ENCODE measurements around the gene DYNC2I2.
"Not testable (repeated sequence)": the region's sequence is repeated elsewhere in the genome, so short reads cannot be mapped to it uniquely, and the experiment has no call there.

Gene DYNC2I2

GRCh38 chr9:128600099-128600498, 56.5 kb downstream of the DYNC2I2 start:
- H3K27me3 ChIP-seq, result no peaks in the 10 kb centered on the region
- no peak for DNase-seq
- H3K4me3 ChIP-seq (ENCODE audit: low read depth, low read length), result no peak overlapping the region
- H3K36me3 ChIP-seq, result peaks cover 71% of the 10 kb centered on the region
- no peaks in the 10 kb centered on the region for H3K4me1 ChIP-seq
- TF ChIP-seq, protein P1, sequence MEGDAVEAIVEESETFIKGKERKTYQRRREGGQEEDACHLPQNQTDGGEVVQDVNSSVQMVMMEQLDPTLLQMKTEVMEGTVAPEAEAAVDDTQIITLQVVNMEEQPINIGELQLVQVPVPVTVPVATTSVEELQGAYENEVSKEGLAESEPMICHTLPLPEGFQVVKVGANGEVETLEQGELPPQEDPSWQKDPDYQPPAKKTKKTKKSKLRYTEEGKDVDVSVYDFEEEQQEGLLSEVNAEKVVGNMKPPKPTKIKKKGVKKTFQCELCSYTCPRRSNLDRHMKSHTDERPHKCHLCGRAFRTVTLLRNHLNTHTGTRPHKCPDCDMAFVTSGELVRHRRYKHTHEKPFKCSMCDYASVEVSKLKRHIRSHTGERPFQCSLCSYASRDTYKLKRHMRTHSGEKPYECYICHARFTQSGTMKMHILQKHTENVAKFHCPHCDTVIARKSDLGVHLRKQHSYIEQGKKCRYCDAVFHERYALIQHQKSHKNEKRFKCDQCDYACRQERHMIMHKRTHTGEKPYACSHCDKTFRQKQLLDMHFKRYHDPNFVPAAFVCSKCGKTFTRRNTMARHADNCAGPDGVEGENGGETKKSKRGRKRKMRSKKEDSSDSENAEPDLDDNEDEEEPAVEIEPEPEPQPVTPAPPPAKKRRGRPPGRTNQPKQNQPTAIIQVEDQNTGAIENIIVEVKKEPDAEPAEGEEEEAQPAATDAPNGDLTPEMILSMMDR (IDR thresholded peaks at IDR 0.05; ENCODE audit: low read depth, low read length), result no peak
- no peaks in the 10 kb centered on the region for H3K9me3 ChIP-seq

DNA sequence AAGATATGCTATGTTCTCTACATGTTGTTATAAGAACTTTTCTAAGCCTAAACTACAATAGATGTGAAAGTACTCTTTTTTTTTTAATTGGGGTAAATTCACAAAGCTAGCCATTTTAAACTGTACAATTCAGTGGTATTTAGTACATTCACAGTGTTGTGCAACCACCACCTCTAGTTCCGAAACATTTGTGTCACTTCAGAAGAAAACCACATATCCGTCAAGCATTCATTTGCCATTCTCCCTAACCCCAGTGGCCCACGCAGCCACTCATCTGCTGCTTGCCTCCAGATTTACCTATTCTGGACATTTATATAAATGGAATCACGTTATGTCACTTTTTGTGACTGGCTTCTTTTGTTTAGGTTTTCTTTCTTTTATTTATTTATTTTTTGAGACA, 61.2 kb downstream of the DYNC2I2 start:
- H3K36me3 ChIP-seq, result peaks cover 79% of the 10 kb centered on the region

DNA sequence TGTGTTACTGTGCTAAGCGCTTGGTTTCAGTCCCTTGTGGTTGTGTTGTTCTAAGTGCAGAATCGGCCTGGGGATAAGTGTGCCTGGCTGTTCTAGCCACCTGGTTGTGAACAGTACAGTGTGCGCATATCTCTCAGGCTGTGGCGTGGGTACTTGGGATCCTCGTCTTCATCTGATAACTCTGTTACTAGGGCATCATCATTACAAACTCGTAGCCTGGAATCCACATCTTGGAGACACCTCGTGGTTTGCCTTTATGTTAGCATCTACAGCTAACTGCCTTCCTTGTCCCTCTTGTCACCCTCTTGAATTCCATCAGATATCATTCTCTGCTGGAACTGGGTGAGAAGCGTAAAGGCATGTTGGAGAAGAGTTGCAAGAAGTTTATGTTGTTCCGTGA, 62.8 kb downstream of the DYNC2I2 start:
- no peaks in the 10 kb centered on the region for H3K27me3 ChIP-seq
- DNase-seq, result no peak
- peaks cover 71% of the 10 kb centered on the region for H3K36me3 ChIP-seq
- no peaks in the 10 kb centered on the region for H3K9me3 ChIP-seq
- TF ChIP-seq, protein P1 (IDR thresholded peaks at IDR 0.05; ENCODE audit: low read depth, low read length), result no peak
- H3K4me3 ChIP-seq (ENCODE audit: low read depth, low read length), result no peak overlapping the region
- no peaks in the 10 kb centered on the region for H3K4me1 ChIP-seq

More for the DNA sequence above, 61.2 kb downstream of the DYNC2I2 start:
- Histone ChIP-seq H3K4me3 (ENCODE audit: low read depth, low read length) (no peak overlapping the region), H3K27me3 (no peaks in the 10 kb centered on the region), H3K4me1 (no peaks in the 10 kb centered on the region), H3K9me3 (no peaks in the 10 kb centered on the region)
- no peak for DNase-seq
- TF ChIP-seq, protein P1 (IDR thresholded peaks at IDR 0.05; ENCODE audit: low read depth, low read length), result no peak

- Histone ChIP-seq H3K27me3 (no peaks in the 10 kb centered on the region), H3K4me1 (no peaks in the 10 kb centered on the region), H3K36me3 (peaks cover 73% of the 10 kb centered on the region), H3K9me3 (no peaks in the 10 kb centered on the region), H3K4me3 (ENCODE audit: low read depth, low read length) (no peak overlapping the region)
- TF ChIP-seq, protein P1 (IDR thresholded peaks at IDR 0.05; ENCODE audit: low read depth, low read length), result no peak
- no peak for DNase-seq
These were observed 63.6 kb downstream of the DYNC2I2 start for GRCh38 chr9:128593039-128593438.

DNA sequence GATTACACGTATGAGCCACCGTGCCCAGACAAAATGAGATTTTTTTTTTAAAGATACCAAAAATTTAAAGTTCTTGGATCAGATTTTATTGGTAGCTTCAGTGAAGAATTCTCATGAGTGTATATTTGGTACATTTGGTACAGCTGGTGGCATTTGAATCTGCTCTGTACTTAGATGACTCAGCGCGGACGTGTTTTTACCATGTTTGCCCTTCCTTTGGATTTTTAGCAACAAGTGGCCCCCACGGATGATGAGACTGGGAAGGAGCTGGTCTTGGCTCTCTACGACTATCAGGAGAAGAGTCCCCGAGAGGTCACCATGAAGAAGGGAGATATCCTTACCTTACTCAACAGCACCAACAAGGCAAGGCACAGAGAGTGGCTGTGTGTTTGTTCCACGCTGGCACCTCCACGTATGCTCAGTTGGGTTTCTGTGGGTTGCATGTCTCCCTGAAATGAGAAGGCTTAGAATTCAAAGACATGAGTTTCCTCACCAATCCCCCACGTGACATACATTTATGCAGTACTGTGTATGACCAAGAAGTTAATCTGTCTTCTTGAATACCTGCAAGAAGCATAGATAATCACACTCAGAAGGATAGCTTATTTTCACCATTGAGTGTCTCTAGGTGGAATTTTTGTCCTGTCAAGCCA, 67.9 kb downstream of the DYNC2I2 start:
- H3K4me3 ChIP-seq (ENCODE audit: low read depth, low read length), result no peak overlapping the region
- TF ChIP-seq, protein P1 (IDR thresholded peaks at IDR 0.05; ENCODE audit: low read depth, low read length), result no peak
- no peak for DNase-seq
- H3K9me3 ChIP-seq, result no peaks in the 10 kb centered on the region
- no peaks in the 10 kb centered on the region for H3K27me3 ChIP-seq
- no peaks in the 10 kb centered on the region for H3K4me1 ChIP-seq
- peaks cover 78% of the 10 kb centered on the region for H3K36me3 ChIP-seq

DNA sequence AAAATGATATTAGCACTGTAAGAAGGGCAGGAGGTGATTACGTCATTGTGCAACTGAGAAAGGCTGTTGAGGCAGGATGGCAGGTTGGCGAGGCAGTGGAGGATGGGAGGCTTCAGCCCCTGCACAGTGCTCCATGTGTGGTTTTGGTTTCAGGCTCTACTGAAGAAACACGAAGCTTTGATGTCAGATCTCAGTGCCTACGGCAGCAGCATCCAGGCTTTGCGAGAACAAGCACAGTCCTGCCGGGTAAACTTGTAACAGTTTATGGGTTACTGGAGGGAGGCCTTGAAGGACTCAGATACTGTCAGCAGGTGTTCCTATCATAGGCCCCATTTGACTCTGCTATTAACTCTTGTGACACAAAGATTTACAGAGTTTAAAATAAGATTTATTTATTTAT, 69.2 kb downstream of the DYNC2I2 start:
- Histone ChIP-seq H3K36me3 (peaks cover 79% of the 10 kb centered on the region), H3K4me3 (ENCODE audit: low read depth, low read length) (no peak overlapping the region), H3K9me3 (no peaks in the 10 kb centered on the region), H3K27me3 (no peaks in the 10 kb centered on the region), H3K4me1 (no peaks in the 10 kb centered on the region)
- TF ChIP-seq, protein P1 (IDR thresholded peaks at IDR 0.05; ENCODE audit: low read depth, low read length), result no peak
- DNase-seq, result no peak

DNA sequence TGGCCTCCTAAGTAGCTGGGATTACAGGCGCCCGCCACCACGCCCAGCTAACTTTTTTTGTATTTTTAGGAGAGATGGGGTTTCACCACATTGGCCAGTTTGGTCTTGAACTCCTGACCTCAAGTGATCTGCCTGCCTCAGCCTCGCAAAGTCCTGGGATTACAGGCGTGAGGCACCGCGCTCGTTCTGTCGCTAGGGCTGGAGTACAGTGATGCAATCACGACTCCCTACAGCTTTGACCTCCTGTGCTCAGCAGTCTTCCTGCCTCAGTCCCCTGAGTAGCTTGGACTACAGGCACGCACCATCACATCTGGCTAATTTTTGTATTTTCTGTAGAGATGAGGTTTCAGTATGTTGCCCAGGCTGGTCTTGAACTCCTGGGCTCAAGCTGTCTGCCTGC, 69.7 kb downstream of the DYNC2I2 start:
- not testable (repeated sequence) for H3K27me3 ChIP-seq; H3K4me1 ChIP-seq; H3K9me3 ChIP-seq; DNase-seq; H3K4me3 ChIP-seq (ENCODE audit: low read depth, low read length)
- H3K36me3 ChIP-seq, result peaks cover 81% of the 10 kb centered on the region

GRCh38 chr9:128585155-128585554, 71.5 kb downstream of the DYNC2I2 start:
- not testable (repeated sequence) for H3K4me3 ChIP-seq (ENCODE audit: low read depth, low read length); DNase-seq; H3K27me3 ChIP-seq; H3K4me1 ChIP-seq; H3K9me3 ChIP-seq
- H3K36me3 ChIP-seq, result peaks cover 86% of the 10 kb centered on the region

Measured in BE2C (cell line).